DOHH2 (cell line): Measurements from ENCODE around the gene ZNF263.

ENCODE experiments used
- CTCF ChIP-seq: fragments of 200-600 bp; sonication (generic); IDR thresholded peaks from one replicate; pipeline ENCODE4 v1.5.1; 2014; ENCODE audit warnings: antibody characterized with exemption, mild to moderate bottlenecking, low read depth, low read length; ENCODE audit not compliant: poor library complexity, severe bottlenecking
- EZH2phosphoT487 ChIP-seq: fragments of 200-600 bp; sonication (generic); IDR thresholded peaks from 2 replicates; pipeline ENCODE4 v1.6.1; 2017; ENCODE audit warnings: borderline replicate concordance, mild to moderate bottlenecking, antibody characterized with exemption, low read length, moderate library complexity, mixed read lengths

- TF ChIP-seq CTCF (peak; percentile 27), EZH2phosphoT487 (no peak)
Measured at GRCh38 chr16:3264137-3265036, 18.9 kb upstream of the ZNF263 start.
